ENCODE results near the gene UBE3C. TPM values are rescaled to one million over a fixed set of nuclear protein-coding genes. Genes with fewer than 3 reads are reported as not detected.
A peak's percentile ranks its signal among the peaks of the same experiment; 100 is the strongest.

Gene UBE3C
- total RNA-seq, 3 donors from 2014 or later (not counting 1 experiment from before 2014, with no cell fraction given): 44.6 to 56.7 (median 55.5) TPM

DNA sequence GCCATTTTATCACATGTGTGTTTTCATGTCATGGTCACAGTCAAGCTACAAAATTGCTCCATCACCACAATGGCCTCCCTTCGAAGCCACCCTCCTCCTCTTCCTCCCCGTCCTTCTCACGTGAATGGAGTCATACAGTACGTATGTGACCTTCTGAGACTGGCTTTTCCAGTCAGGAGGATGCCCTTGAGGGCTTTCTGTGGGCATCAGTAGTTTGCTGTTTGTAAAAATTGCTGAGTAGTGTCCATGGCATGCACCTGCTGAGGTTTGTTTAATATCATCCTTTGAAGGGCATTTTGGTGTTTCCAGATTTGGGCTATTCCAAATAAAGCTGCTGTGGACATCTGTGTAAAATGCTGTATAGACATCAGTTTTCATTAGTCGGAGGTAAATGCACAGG lies 5.9 kb upstream of the UBE3C start:
- H3K36me3 Mint-ChIP-seq: no peaks in the 10 kb centered on the region
- intact Hi-C loops (cut with micrococcal nuclease): no loop called here
- DNase-seq (no peak), ATAC-seq (no peak)
- H3K4me3 Mint-ChIP-seq: no peak overlapping the region
- H3K36me3 ChIP-seq (ENCODE audit: control insufficient read depth, insufficient read depth, low read length): no peaks in the 10 kb centered on the region
- no peak overlapping the region for H3K27ac Mint-ChIP-seq
- 82% methylated on average over 4 of the region's 5 CpGs for WGBS (ENCODE audit: insufficient coverage)
- peaks cover 7 to 15% of the 10 kb centered on the region in 2 donors for H3K27me3 Mint-ChIP-seq (ENCODE audit: low read depth in 2 of 2)
- no peaks in the 10 kb centered on the region for H3K9me3 Mint-ChIP-seq
- H3K4me1 ChIP-seq (ENCODE audit: control insufficient read depth, insufficient read depth, low read length): no peaks in the 10 kb centered on the region
- H3K9me3 ChIP-seq (ENCODE audit: control insufficient read depth, insufficient read depth, low read length): no peaks in the 10 kb centered on the region
- H3K4me1 Mint-ChIP-seq: peaks cover 5% of the 10 kb centered on the region in 2 donors
- H3K4me3 ChIP-seq (ENCODE audit: low read length): no peak overlapping the region
- H3K27ac ChIP-seq (ENCODE audit: low read length): no peak overlapping the region
- H3K27me3 ChIP-seq (ENCODE audit: control insufficient read depth, insufficient read depth, low read length): no peaks in the 10 kb centered on the region
- TF ChIP-seq, protein P1, sequence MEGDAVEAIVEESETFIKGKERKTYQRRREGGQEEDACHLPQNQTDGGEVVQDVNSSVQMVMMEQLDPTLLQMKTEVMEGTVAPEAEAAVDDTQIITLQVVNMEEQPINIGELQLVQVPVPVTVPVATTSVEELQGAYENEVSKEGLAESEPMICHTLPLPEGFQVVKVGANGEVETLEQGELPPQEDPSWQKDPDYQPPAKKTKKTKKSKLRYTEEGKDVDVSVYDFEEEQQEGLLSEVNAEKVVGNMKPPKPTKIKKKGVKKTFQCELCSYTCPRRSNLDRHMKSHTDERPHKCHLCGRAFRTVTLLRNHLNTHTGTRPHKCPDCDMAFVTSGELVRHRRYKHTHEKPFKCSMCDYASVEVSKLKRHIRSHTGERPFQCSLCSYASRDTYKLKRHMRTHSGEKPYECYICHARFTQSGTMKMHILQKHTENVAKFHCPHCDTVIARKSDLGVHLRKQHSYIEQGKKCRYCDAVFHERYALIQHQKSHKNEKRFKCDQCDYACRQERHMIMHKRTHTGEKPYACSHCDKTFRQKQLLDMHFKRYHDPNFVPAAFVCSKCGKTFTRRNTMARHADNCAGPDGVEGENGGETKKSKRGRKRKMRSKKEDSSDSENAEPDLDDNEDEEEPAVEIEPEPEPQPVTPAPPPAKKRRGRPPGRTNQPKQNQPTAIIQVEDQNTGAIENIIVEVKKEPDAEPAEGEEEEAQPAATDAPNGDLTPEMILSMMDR (IDR thresholded peaks at IDR 0.05): no peak

DNA sequence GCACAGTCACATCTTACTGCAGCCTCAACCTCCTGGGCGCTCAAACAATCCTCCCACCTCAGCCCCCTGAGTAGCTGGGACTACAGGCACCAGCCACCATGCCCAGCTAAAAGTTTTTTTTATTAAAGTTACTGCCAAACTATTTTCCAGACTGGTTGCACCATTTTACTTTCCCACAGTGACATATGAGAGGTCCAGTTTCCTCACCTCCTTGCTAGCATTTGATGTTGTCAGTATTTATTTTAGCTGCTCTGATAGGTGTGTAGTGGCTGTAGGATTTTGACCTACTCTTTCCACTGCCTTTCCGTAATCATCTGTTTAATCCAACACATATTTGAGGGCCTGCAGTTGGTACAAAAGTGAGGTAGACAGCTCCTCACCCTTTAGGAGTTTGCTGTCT lies 5.4 kb upstream of the UBE3C start:
- Histone ChIP-seq H3K9me3 (ENCODE audit: control insufficient read depth, insufficient read depth, low read length) (no peaks in the 10 kb centered on the region), H3K27ac (ENCODE audit: low read length) (no peak overlapping the region), H3K27me3 (ENCODE audit: control insufficient read depth, insufficient read depth, low read length) (no peaks in the 10 kb centered on the region), H3K36me3 (ENCODE audit: control insufficient read depth, insufficient read depth, low read length) (no peaks in the 10 kb centered on the region), H3K4me1 (ENCODE audit: control insufficient read depth, insufficient read depth, low read length) (peaks cover 3% of the 10 kb centered on the region), H3K4me3 (ENCODE audit: low read length) (no peak overlapping the region)
- TF ChIP-seq, protein P1 (IDR thresholded peaks at IDR 0.05): no peak
- Mint-ChIP-seq H3K27me3 (ENCODE audit: low read depth in 2 of 2) (peaks cover 7 to 15% of the 10 kb centered on the region in 2 donors), H3K4me1 (peaks cover 5% of the 10 kb centered on the region in 2 donors), H3K27ac (no peak overlapping the region), H3K36me3 (no peaks in the 10 kb centered on the region), H3K4me3 (no peak overlapping the region), H3K9me3 (no peaks in the 10 kb centered on the region)
- intact Hi-C loops (cut with micrococcal nuclease): no loop called here
- ATAC-seq (no peak), DNase-seq (no peak)
- 100% methylated on average over 1 of the region's 2 CpGs for WGBS (ENCODE audit: insufficient coverage)

DNA sequence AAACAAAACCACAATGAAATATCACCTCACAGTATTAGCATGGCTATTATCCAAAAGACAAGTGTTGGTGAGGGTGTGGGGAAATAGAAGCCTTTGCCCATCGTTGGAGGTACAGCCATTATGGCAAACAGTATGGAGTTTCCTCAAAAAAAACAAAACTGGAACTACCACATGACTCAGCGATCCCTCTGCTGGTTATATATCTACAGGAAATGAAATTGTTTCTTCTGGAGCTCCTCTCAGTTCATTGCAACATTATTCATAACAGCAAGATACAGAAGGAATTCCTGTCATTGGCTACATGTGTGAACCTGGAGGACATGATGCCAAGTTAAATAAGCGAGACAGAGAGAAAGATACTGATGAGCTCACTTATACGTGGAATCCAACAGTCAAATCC lies 2.4 kb upstream of the UBE3C start:
- DNase-seq: no peak
- Histone ChIP-seq H3K36me3 (ENCODE audit: control insufficient read depth, insufficient read depth, low read length) (no peaks in the 10 kb centered on the region), H3K4me1 (ENCODE audit: control insufficient read depth, insufficient read depth, low read length) (peaks cover 25% of the 10 kb centered on the region), H3K27me3 (ENCODE audit: control insufficient read depth, insufficient read depth, low read length) (no peaks in the 10 kb centered on the region), H3K4me3 (ENCODE audit: low read length) (no peak overlapping the region), H3K27ac (ENCODE audit: low read length) (no peak overlapping the region), H3K9me3 (ENCODE audit: control insufficient read depth, insufficient read depth, low read length) (no peaks in the 10 kb centered on the region)
- ATAC-seq: no peak
- Mint-ChIP-seq H3K4me1 (peaks cover 20 to 24% of the 10 kb centered on the region in 2 donors), H3K27ac (peak overlapping the region in 1 of 2 donors; percentile 50), H3K9me3 (no peaks in the 10 kb centered on the region), H3K27me3 (ENCODE audit: low read depth in 2 of 2) (no peaks in the 10 kb centered on the region), H3K36me3 (no peaks in the 10 kb centered on the region), H3K4me3 (peak overlapping the region; percentile 54)
- 36% methylated on average over 3 of the region's 4 CpGs for WGBS (ENCODE audit: insufficient coverage)
- intact Hi-C loops (cut with micrococcal nuclease): no loop called here
- TF ChIP-seq, protein P1 (IDR thresholded peaks at IDR 0.05): no peak

DNA sequence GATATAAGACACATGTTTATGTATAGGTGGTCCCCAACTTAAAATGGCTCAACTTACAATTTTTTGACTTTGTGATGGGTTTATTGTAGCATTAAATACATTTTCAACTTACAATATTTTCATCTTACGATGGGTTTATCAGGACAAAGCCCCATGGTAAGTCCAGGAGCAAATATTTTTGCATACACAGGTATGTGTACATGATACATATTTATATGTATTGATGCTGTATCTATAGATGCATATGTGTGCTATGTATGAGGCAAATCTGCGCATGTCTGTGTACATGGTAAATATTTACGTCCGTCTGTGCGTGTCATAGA lies 664 bp upstream of the UBE3C start:
- Mint-ChIP-seq H3K36me3 (no peaks in the 10 kb centered on the region), H3K27me3 (ENCODE audit: low read depth in 2 of 2) (no peaks in the 10 kb centered on the region), H3K4me1 (peaks cover 32 to 38% of the 10 kb centered on the region in 2 donors), H3K4me3 (peak overlapping the region; percentile 82), H3K27ac (peak overlapping the region; percentile 81 to 92), H3K9me3 (no peaks in the 10 kb centered on the region)
- Histone ChIP-seq H3K4me3 (ENCODE audit: low read length) (peak overlapping the region; percentile 57), H3K27me3 (ENCODE audit: control insufficient read depth, insufficient read depth, low read length) (no peaks in the 10 kb centered on the region), H3K4me1 (ENCODE audit: control insufficient read depth, insufficient read depth, low read length) (peaks cover 27% of the 10 kb centered on the region), H3K9me3 (ENCODE audit: control insufficient read depth, insufficient read depth, low read length) (no peaks in the 10 kb centered on the region), H3K36me3 (ENCODE audit: control insufficient read depth, insufficient read depth, low read length) (peaks cover 3% of the 10 kb centered on the region), H3K27ac (ENCODE audit: low read length) (peak overlapping the region; percentile 87)
- TF ChIP-seq, protein P1 (IDR thresholded peaks at IDR 0.05): no peak
- ATAC-seq: no peak
- intact Hi-C loops (cut with micrococcal nuclease): loop anchor here (2.0 kb wide), 1 partner anchor 245 kb away; the partner anchor contains the start of gene LMBR1
- 43% methylated on average over 4 of the region's 5 CpGs for WGBS (ENCODE audit: insufficient coverage)
- DNase-seq: no peak

Measured in natural killer cell (primary cell).